HG03097 (cell line): ENCODE measurements around the gene TMPRSS2.

Experiments
- ATAC-seq: cut with Tn5 transposase; IDR thresholded peaks from one replicate; pipeline ENCODE4 v1.9.1; 2021; ENCODE audit not compliant: unreplicated experiment, low FRiP score

The TMPRSS2 gene

DNA sequence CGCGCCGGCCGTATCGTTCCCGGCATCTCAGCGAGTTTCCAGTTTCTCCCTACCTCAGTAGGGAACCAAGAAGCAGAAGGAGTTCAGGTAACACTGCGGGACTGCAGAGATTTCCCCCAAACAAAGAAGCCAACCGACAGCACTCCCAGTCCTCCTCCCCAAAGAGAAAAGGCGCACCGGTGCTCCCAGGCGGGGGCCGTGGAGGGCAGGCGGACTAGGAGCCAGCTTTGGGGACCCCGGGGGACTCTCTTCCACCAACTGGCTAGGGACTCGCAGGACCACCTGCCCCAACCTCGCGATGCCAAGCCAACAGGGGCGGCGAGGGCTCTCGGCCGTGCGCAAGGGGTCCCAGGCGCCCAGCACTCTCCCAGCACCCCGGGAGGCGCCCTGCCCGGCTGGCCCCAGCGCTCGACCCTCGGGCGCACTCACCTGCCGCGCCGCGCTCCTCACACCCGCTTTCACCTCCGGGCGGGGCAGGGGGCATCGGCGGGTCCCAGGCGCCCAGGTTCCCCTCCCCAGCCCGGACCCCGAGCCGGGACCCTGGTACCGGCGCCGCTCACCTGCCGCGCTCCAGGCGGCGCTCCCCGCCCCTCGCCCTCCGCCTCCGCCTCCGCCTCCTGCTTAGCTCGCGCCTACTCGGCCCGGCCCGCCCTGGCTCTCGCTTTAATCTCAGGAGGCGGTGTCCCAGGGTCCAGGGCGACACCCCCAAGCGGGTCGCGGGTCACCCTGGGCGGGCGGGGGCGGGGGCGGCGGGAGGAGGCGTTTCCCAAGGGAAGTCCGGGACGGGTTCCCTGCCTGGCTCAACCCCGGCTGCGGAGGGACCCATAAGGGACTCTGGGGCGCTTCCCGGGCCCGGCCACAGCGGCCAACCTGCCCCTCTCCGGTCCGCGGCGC lies at the start of gene TMPRSS2:
Gene TMPRSS2 (minus strand): TSS at position 638 of the 894 bp plus-strand sequence. CDS start 10,025 bp downstream, outside the sequence.
- no peak for ATAC-seq

DNA sequence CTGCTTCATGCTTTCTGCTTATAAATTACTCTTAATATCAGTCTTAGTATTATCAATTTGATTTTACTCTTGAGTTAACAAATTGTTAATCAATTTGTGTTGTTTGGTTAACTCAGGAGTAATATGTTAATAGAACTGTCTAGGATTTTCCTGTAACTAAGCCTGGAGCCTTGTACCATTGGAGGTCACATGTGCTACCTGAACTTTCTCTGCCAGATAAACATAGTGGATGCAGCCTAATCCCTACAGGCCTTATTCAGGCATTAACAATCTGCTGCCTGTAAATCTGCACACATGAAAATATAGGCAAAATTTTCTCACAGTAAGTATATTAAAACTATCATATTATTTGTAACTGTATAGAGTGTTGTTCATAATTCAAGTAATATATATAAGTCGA lies 47.1 kb upstream of the TMPRSS2 start:
- no peak for ATAC-seq

DNA sequence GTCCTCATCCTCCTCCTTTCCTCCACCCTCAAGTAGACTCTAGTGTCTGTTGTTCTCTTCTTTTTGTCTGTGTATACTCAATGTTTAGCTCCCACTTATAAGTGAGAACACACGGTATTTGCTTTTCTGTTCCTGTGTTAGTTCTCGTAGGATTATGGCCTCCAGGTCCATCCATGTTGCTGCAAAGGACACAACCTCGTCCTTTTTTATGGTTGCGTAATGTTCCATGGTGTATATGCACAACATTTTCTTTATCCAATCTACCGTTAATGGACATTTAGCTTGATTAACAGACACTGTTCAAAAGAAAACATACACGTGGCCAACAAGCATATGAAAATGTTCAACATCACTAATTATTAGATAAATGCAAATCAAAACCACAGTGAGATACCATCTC lies 44.3 kb upstream of the TMPRSS2 start:
- no peak for ATAC-seq

DNA sequence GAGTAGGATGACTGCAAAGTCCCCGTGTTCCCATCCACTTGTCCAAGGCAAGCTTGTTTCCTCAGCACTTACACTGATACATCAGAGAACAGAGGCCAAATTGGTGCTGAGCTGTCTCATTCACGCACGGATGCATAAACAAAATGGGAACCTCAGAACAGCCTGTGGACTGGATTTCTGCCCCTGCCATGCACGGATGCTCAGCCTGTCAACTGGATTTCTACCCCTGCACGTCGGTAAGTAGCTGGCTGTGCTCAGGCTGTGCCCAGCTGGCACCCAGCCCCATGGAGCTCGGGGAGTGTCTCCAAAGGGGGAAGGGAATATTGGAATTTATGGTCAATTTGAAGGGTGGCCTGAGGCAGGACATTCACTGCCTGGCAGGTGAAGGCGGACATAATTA lies 40.8 kb upstream of the TMPRSS2 start:
- ATAC-seq, result no peak

DNA sequence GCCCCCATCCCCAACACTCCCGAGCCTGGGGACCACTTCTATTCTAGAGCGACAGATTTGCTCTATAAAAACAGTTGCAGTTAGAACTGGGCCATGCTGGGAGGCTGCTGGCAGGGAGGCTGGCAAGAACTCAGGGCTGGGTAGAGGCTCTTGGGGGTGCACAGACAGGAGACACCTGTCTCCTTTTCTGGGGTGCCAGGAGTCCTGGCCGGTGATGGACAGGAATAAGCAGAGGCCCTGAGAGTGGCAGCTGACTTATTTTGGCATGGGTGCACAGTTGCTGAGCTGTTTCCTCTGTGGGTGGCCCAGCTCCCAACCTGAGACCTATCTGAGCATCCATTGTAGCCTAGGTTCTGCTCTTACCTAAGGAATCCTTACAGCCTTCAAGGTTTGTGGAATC lies 39.2 kb upstream of the TMPRSS2 start:
- ATAC-seq, result no peak

- no peak for ATAC-seq
Observed at GRCh38 chr21:41545500-41546359, 37.8 kb upstream of the TMPRSS2 start.

DNA sequence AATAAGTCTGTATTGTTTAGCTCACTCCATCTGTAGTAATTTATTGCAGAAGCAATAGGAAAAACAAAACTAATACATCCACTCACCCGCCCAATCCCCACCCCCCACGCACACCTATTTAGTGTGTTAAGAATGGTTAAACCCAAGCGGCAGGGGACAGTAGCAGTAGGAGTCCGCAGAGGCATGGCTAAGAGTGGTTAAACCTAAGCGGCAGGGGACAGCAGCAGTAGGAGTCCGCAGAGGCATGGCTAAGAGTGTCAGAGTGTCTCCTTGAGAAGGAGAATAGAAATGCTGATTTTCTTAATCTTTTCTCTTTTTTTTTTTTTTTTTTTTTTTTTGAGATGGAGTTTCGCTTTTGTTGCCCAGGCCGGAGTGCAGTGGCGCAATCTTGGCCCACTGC lies 34.8 kb upstream of the TMPRSS2 start:
- no peak for ATAC-seq

GRCh38 chr21:41537356-41537755 lies 29.4 kb upstream of the TMPRSS2 start:
- ATAC-seq, result no peak

DNA sequence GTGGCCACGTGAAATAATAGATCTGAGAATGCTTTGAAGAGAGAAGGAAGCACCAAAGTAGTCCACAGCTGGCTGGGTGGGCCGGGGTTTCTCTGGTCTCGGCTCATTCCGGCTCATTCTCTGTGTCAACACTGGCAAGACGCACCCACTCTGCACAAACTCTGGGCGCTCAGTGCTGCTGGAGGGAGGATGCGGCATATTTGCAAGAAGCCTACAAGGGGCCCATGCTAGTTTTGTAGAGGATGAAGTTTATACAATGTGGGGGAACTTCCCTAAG lies 28.8 kb upstream of the TMPRSS2 start:
- no peak for ATAC-seq

DNA sequence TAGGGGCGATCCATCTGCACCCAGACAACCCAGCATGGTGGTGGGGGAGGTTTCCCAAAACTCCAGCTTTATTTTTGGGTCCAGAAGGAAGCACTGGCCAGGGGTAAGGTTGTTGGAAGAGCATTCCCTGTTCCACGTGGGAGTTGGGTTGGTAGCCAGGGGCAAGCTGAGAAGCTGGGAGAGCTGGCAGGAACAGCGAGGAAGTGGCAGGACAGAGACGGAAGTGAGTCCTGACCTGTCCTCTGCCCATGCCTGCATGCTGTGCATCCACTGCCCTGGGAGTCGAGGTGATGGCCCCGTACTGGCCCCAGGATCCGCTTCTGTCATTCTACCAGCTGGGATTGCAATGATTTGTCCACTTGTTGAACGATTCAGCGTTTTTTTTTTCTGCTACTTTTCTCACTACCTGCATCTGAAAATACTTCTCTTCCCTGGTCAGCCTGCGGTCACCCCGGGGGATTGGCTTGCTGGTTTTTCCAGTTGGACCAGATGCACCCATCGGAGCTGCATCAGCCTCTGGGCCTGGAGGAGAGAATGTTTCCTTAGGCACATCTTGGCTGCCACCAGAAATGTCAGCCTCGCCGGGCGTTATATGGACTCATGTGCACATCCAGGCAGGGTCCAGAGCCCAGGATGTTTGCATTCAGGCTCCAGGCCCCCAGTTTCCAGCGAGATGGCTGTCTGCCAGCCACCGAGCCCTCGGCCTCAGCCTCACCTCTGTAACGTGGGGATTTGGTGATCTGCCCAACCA lies 28.3 kb upstream of the TMPRSS2 start:
- ATAC-seq, result no peak

GRCh38 chr21:41530366-41530765 lies 22.4 kb upstream of the TMPRSS2 start:
- no peak for ATAC-seq

DNA sequence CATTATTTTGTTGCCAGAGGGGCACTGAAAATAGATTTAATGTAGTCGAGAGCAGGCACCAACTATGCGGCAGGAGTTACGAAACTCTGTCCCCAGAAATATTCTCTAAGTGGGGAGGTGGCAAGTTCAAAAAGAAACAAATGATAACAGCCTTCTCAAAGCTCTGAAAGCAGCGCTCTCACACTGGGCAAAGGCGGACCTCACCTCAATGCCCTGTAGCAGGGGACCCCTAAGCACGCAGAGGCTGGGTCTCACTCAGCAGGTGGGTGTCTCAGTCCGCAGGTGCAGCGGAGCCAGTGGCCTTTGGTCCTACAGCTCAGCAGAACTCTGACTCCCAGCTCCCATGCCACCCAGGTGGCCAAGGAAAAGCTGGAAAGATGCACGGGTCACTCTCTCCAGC lies 21.8 kb upstream of the TMPRSS2 start:
- no peak for ATAC-seq

- no peak for ATAC-seq
Observed at GRCh38 chr21:41526478-41527087, 18.6 kb upstream of the TMPRSS2 start.

DNA sequence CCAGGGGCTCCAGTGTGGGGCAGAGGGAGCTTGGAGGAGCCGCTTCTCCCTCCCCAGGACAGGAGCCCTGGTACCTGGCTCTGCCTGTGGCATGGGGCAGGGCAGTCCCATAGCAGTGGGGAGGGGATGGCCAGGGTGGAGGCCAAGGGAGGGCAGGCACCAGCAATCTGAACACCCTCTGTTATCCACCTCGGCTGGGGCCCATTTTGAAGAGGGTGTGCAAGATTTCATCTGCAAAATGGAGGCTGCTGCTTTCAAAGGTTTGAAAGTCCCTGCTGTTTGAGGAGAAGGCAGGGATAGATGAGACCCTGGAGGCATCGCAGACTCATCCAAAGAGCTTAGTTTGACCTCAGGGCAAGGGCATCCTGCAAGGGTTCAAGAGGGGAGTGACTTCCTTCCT lies 15.2 kb upstream of the TMPRSS2 start:
- no peak for ATAC-seq

DNA sequence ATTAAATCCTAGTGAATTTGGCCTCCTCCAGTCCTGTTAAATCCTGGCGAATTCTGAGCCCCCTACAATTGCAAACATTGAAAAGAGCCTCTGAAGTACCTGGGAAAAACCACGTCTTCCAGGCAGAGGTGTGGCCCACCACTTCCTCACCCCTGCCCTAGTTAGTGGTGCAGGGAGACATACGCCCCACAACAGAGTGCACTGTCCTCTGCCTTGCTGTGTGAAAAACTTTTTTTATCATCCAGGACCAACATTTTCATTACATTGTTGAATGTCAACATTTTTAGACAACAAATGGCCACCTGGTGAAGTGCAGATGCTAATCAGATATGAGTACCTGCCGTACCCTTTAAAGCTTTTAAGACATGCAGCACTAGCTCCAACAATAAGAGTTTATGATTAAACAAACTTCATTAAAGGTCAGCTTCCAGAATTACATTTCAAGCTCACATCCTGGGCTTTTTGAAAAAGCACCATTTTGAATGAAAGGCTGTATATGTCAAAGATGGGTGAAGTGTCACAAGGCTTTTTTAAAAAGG lies 13.6 kb upstream of the TMPRSS2 start:
- ATAC-seq, result no peak

- ATAC-seq, result no peak
Observed at GRCh38 chr21:41520560-41521442, 12.8 kb upstream of the TMPRSS2 start.

DNA sequence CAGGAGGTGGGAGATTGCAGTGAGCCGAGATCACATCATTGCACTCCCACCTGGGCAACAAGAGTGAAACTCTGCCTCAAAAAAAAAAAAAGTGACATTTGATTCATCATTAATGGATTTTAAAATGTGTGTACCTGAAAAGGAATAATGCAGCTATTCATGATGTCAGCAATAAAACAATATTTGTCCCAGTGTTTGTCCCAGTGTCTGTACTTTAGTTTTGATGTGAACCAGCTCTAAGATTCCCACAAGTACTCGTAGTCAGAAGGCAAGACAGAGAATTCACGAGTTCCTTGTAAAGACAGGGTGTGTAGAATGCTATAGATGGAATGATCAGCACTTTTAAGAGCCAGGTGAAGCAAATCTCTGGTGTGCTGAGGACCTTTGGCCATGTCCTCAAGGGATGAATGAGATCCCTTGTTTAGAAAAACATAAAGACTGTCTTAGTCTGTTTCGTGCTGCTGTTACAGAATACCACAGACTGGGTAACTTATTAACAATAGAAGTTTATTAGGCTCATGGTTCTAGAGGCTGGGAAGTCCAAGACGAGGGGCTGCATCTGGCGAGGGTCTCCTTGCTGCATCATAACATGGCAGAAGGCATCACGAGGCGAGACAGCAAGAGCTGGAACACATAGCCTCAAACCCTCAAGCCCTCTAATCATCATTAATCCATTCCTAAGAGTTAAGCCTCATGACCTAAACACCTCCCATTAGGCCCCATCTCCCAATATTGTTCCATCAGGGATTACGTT lies 12.0 kb upstream of the TMPRSS2 start:
- ATAC-seq, result no peak

GRCh38 chr21:41518757-41519156 lies 10.8 kb upstream of the TMPRSS2 start:
- ATAC-seq, result no peak

DNA sequence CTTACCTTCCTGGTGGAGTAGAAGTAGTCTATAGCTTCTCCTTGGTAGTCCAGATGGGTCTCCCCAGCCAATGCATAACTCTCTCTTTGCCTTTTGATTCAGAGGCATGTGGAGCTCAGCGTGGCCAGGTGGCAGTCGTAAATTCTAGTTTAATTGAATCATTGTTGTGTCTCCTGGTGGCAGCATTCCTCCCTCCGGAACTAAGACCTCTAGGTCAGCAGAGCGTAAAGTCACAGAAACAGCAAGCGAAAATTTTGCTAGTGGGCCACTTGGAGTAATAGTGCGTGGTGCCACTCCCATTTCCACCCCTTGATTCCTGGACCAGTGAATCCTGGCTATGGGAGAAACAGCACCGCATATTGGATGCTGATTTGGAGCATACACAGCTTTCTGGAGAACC lies 3.9 kb upstream of the TMPRSS2 start:
- ATAC-seq, result no peak
